Colonic mucosa (tissue), 4 donors: Measurements from ENCODE around the gene RARB. TPM values are rescaled to one million over a fixed set of nuclear protein-coding genes. Genes with fewer than 3 reads are reported as not detected.

Source experiments
- DNase-seq: peaks from one replicate; pipeline ENCODE4 v3.0.0-alpha.2; 2020
- H3K27ac ChIP-seq: fragments of 200-600 bp; one replicate; pipeline ENCODE4 v1.8.0; 2021
- H3K27me3 ChIP-seq: fragments of 200-600 bp; one replicate; pipeline ENCODE4 v1.8.0; 2021
- H3K36me3 ChIP-seq: fragments of 200-600 bp; one replicate; pipeline ENCODE4 v1.8.0; 2021
- H3K4me1 ChIP-seq: fragments of 200-600 bp; one replicate; pipeline ENCODE4 v1.8.0; 2021; ENCODE audit warnings: mild to moderate bottlenecking
- H3K4me3 ChIP-seq: fragments of 200-600 bp; one replicate; pipeline ENCODE4 v1.8.0; 2021
- H3K9ac ChIP-seq, 2 donors: one replicate each; pipeline ENCODE4 v1.7.0; 2013; ENCODE audit warnings: control low read depth in 2 of 2, low read depth in 2 of 2, low read length in 2 of 2
- H3K9me3 ChIP-seq: fragments of 200-600 bp; one replicate; pipeline ENCODE4 v1.8.0; 2021
- CTCF ChIP-seq: fragments of 200-600 bp; IDR thresholded peaks from one replicate; pipeline ENCODE4 v1.8.0; 2022; ENCODE audit warnings: antibody characterized with exemption, mild to moderate bottlenecking
- intact Hi-C: fragments of 100-400 bp; cut with DNase I; formaldehyde crosslinking; loops from one replicate; pipeline ENCODE4 v1.14.1; 2022
- total RNA-seq, 2 donors: library from RNA; stranded (reverse); fragmentation: NEBNext Ultra II Directional in 1 of 2; extraction: Animal tissue kit (Norgen Biotek cat#: 25700) in 1 of 2; gene quantifications; one replicate each; pipeline ENCODE4 v1.2.1, GENCODE V29; 2021
- donor health status: healthy.
- donor health status: DM: no; HTN: no; CAD: no.
- donor health status: DM: no; HTN: no; CAD: no.

The RARB gene
- total RNA-seq, 2 donors from 2014 or later = 0.54 to 0.74 TPM

- H3K27ac ChIP-seq = no peak overlapping the region
- intact Hi-C loops = no loop called here
- H3K4me3 ChIP-seq = no peak overlapping the region
- H3K4me1 ChIP-seq = no peaks in the 10 kb centered on the region
- TF ChIP-seq CTCF = no peak
- H3K27me3 ChIP-seq = no peaks in the 10 kb centered on the region
- H3K9ac ChIP-seq = no peak overlapping the region
- no peaks in the 10 kb centered on the region for H3K9me3 ChIP-seq
- no peaks in the 10 kb centered on the region for H3K36me3 ChIP-seq
- DNase-seq = no peak
These were observed 176.2 kb downstream of the RARB start for GRCh38 chr3:25604107-25604805.

GRCh38 chr3:25610167-25610566 is 182.1 kb downstream of the RARB start:
- Histone ChIP-seq H3K36me3 (peaks cover 6% of the 10 kb centered on the region), H3K4me3 (no peak overlapping the region), H3K27me3 (no peaks in the 10 kb centered on the region), H3K27ac (no peak overlapping the region), H3K9ac (no peak overlapping the region), H3K9me3 (no peaks in the 10 kb centered on the region), H3K4me1 (no peaks in the 10 kb centered on the region)
- TF ChIP-seq CTCF = no peak
- DNase-seq = no peak
- intact Hi-C loops = no loop called here

- intact Hi-C loops = no loop called here
These were observed 182.7 kb downstream of the RARB start for GRCh38 chr3:25610779-25611178.

GRCh38 chr3:25611193-25611592 is 183.1 kb downstream of the RARB start:
- no peak for TF ChIP-seq CTCF
- intact Hi-C loops = no loop called here

More at GRCh38 chr3:25610779-25611178, 182.7 kb downstream of the RARB start:
- H3K4me3 ChIP-seq = no peak overlapping the region
- no peak for DNase-seq
- no peaks in the 10 kb centered on the region for H3K27me3 ChIP-seq
- no peaks in the 10 kb centered on the region for H3K4me1 ChIP-seq
- no peak overlapping the region for H3K27ac ChIP-seq
- peaks cover 6% of the 10 kb centered on the region for H3K36me3 ChIP-seq
- no peak for TF ChIP-seq CTCF
- H3K9me3 ChIP-seq = no peaks in the 10 kb centered on the region
- no peak overlapping the region for H3K9ac ChIP-seq

GRCh38 chr3:25618028-25618427 is 190.0 kb downstream of the RARB start:
- no peaks in the 10 kb centered on the region for H3K36me3 ChIP-seq
- H3K27me3 ChIP-seq = no peaks in the 10 kb centered on the region
- intact Hi-C loops = no loop called here
- H3K9ac ChIP-seq = no peak overlapping the region
- no peaks in the 10 kb centered on the region for H3K4me1 ChIP-seq
- no peak for TF ChIP-seq CTCF
- H3K9me3 ChIP-seq = no peaks in the 10 kb centered on the region
- H3K4me3 ChIP-seq = no peak overlapping the region
- H3K27ac ChIP-seq = no peak overlapping the region
- DNase-seq = no peak

More at GRCh38 chr3:25611193-25611592, 183.1 kb downstream of the RARB start:
- Histone ChIP-seq H3K27me3 (no peaks in the 10 kb centered on the region), H3K36me3 (peaks cover 6% of the 10 kb centered on the region), H3K9ac (no peak overlapping the region), H3K9me3 (no peaks in the 10 kb centered on the region), H3K4me3 (no peak overlapping the region), H3K4me1 (no peaks in the 10 kb centered on the region), H3K27ac (no peak overlapping the region)
- DNase-seq = no peak
